HUES48 (cell line): Measurements from ENCODE around the gene ATP9B.

Experiments used
- H3K27ac ChIP-seq: one replicate; pipeline ENCODE4 v1.7.0; 2013; ENCODE audit warnings: low read depth, low read length, inconsistent platforms
- H3K27me3 ChIP-seq: 2 replicates; pipeline ENCODE4 v1.6.1; 2013; ENCODE audit warnings: mild to moderate bottlenecking, low read length; ENCODE audit not compliant: control insufficient read depth, insufficient read depth
- H3K36me3 ChIP-seq: 2 replicates; pipeline ENCODE4 v1.6.1; 2013; ENCODE audit warnings: low read length; ENCODE audit not compliant: control insufficient read depth, insufficient read depth
- H3K4me1 ChIP-seq: 2 replicates; pipeline ENCODE4 v1.6.1; 2013; ENCODE audit warnings: mild to moderate bottlenecking, low read length; ENCODE audit not compliant: control insufficient read depth, insufficient read depth
- H3K4me3 ChIP-seq: 2 replicates; pipeline ENCODE4 v1.5.1; 2013; ENCODE audit warnings: mild to moderate bottlenecking, low read depth, low read length
- H3K9ac ChIP-seq: 2 replicates; pipeline ENCODE4 v1.6.1; 2013; ENCODE audit warnings: mild to moderate bottlenecking, low read depth, low read length, moderate library complexity
- H3K9me3 ChIP-seq: 2 replicates; pipeline ENCODE4 v1.6.1; 2013; ENCODE audit warnings: low read length; ENCODE audit not compliant: control insufficient read depth, insufficient read depth

ATP9B gene

GRCh38 chr18:79241755-79242154 is 172.6 kb downstream of the ATP9B start:
- Histone ChIP-seq H3K27me3 (no peaks in the 10 kb centered on the region), H3K27ac (no peak overlapping the region), H3K9me3 (no peaks in the 10 kb centered on the region), H3K36me3 (no peaks in the 10 kb centered on the region), H3K4me1 (peaks cover 1% of the 10 kb centered on the region; the same call in 1 of the 2 replicates), H3K9ac (no peak overlapping the region), H3K4me3 (no peak overlapping the region)

GRCh38 chr18:79242246-79242645 is 173.1 kb downstream of the ATP9B start:
- no peaks in the 10 kb centered on the region for H3K36me3 ChIP-seq
- H3K4me1 ChIP-seq: peaks cover 2% of the 10 kb centered on the region; the same call in 1 of the 2 replicates

GRCh38 chr18:79245517-79246001 is 176.4 kb downstream of the ATP9B start:
- peaks cover 7% of the 10 kb centered on the region for H3K4me1 ChIP-seq
- H3K27ac ChIP-seq: no peak overlapping the region
- no peak overlapping the region for H3K4me3 ChIP-seq
- H3K9ac ChIP-seq: no peak overlapping the region
- no peaks in the 10 kb centered on the region for H3K27me3 ChIP-seq
- no peaks in the 10 kb centered on the region for H3K36me3 ChIP-seq
- no peaks in the 10 kb centered on the region for H3K9me3 ChIP-seq

More at GRCh38 chr18:79242246-79242645, 173.1 kb downstream of the ATP9B start:
- Histone ChIP-seq H3K4me3 (no peak overlapping the region), H3K27me3 (no peaks in the 10 kb centered on the region), H3K27ac (no peak overlapping the region), H3K9ac (no peak overlapping the region), H3K9me3 (no peaks in the 10 kb centered on the region)

GRCh38 chr18:79246309-79247108 is 177.3 kb downstream of the ATP9B start:
- Histone ChIP-seq H3K27me3 (no peaks in the 10 kb centered on the region), H3K27ac (no peak overlapping the region), H3K4me1 (peaks cover 7% of the 10 kb centered on the region), H3K9me3 (no peaks in the 10 kb centered on the region), H3K9ac (no peak overlapping the region), H3K4me3 (no peak overlapping the region), H3K36me3 (no peaks in the 10 kb centered on the region)

GRCh38 chr18:79248495-79249060 is 179.4 kb downstream of the ATP9B start:
- Histone ChIP-seq H3K9ac (no peak overlapping the region), H3K4me1 (peaks cover 7% of the 10 kb centered on the region), H3K27me3 (no peaks in the 10 kb centered on the region), H3K36me3 (no peaks in the 10 kb centered on the region), H3K4me3 (no peak overlapping the region), H3K27ac (no peak overlapping the region), H3K9me3 (no peaks in the 10 kb centered on the region)

GRCh38 chr18:79250301-79250981 is 181.2 kb downstream of the ATP9B start:
- H3K27me3 ChIP-seq: no peaks in the 10 kb centered on the region
- no peaks in the 10 kb centered on the region for H3K9me3 ChIP-seq
- no peak overlapping the region for H3K27ac ChIP-seq
- H3K36me3 ChIP-seq: no peaks in the 10 kb centered on the region
- H3K9ac ChIP-seq: no peak overlapping the region
- H3K4me3 ChIP-seq: no peak overlapping the region
- H3K4me1 ChIP-seq: peaks cover 7% of the 10 kb centered on the region

GRCh38 chr18:79251021-79251420 is 181.8 kb downstream of the ATP9B start:
- Histone ChIP-seq H3K4me1 (peaks cover 7% of the 10 kb centered on the region), H3K4me3 (no peak overlapping the region), H3K36me3 (no peaks in the 10 kb centered on the region), H3K27ac (no peak overlapping the region), H3K9me3 (no peaks in the 10 kb centered on the region), H3K9ac (no peak overlapping the region), H3K27me3 (no peaks in the 10 kb centered on the region)

- no peak overlapping the region for H3K27ac ChIP-seq
- H3K36me3 ChIP-seq: no peaks in the 10 kb centered on the region
- H3K9ac ChIP-seq: no peak overlapping the region
- H3K4me1 ChIP-seq: peaks cover 5% of the 10 kb centered on the region; the same call in 1 of the 2 replicates
- no peaks in the 10 kb centered on the region for H3K9me3 ChIP-seq
- no peaks in the 10 kb centered on the region for H3K27me3 ChIP-seq
- H3K4me3 ChIP-seq: no peak overlapping the region
Observed at GRCh38 chr18:79252904-79253633, 183.9 kb downstream of the ATP9B start.

- Histone ChIP-seq H3K27ac (no peak overlapping the region), H3K27me3 (no peaks in the 10 kb centered on the region), H3K36me3 (no peaks in the 10 kb centered on the region), H3K4me1 (no peaks in the 10 kb centered on the region), H3K4me3 (no peak overlapping the region), H3K9ac (no peak overlapping the region), H3K9me3 (no peaks in the 10 kb centered on the region)
Observed at GRCh38 chr18:79257480-79257879, 188.3 kb downstream of the ATP9B start.

GRCh38 chr18:79258447-79258846 is 189.3 kb downstream of the ATP9B start:
- Histone ChIP-seq H3K9me3 (no peaks in the 10 kb centered on the region), H3K9ac (no peak overlapping the region), H3K27me3 (no peaks in the 10 kb centered on the region), H3K27ac (no peak overlapping the region), H3K36me3 (no peaks in the 10 kb centered on the region), H3K4me1 (no peaks in the 10 kb centered on the region), H3K4me3 (no peak overlapping the region)
